Right lobe of liver (tissue), 6 donors: ENCODE data around the gene RAD1. TPM values are rescaled to one million over a fixed set of nuclear protein-coding genes. Genes with fewer than 3 reads are reported as not detected.

Experiments used
- ATAC-seq, 4 donors: fragments of 200-7000 bp; cut with Tn5 transposase; one replicate each; pipeline ENCODE4 v1.9.1; 2020; ENCODE audit warnings: mild to moderate bottlenecking in 4 of 4, moderate library complexity in 4 of 4
- DNase-seq, 3 donors: peaks; one replicate each; pipeline ENCODE4 v3.0.0-alpha.2; 2020
- H3K27ac ChIP-seq, 3 donors: fragments of 200-600 bp; one replicate each; pipeline ENCODE4 v1.8.0; 2022
- H3K27me3 ChIP-seq, 2 donors: fragments of 200-600 bp; one replicate each; pipeline ENCODE4 v1.8.0; 2022
- H3K36me3 ChIP-seq, 4 donors: fragments of 200-600 bp; sonication (generic) in 1 of 4; one replicate each; pipeline versions ENCODE4 v1.5.1 to v1.8.0; 2017 to 2022; ENCODE audit warnings: control low read depth in 1 of 4
- H3K4me1 ChIP-seq, 4 donors: fragments of 200-600 bp; sonication (generic) in 1 of 4; one replicate each; pipeline versions ENCODE4 v1.5.1 to v1.8.0; 2017 to 2022; ENCODE audit warnings: control low read depth in 1 of 4
- H3K4me3 ChIP-seq, 3 donors: fragments of 200-600 bp; one replicate each; pipeline ENCODE4 v1.8.0; 2022
- H3K9me3 ChIP-seq, 4 donors: fragments of 200-600 bp; sonication (generic) in 1 of 4; one replicate each; pipeline versions ENCODE4 v1.5.1 to v1.8.0; 2017 to 2022; ENCODE audit warnings: control low read depth in 1 of 4
- POLR2A ChIP-seq: fragments of 450-650 bp; IDR thresholded peaks from one replicate; pipeline ENCODE4 v1.6.1; 2017; ENCODE audit warnings: antibody characterized with exemption, mild to moderate bottlenecking
- WGBS: methylation state at CpG from one replicate; pipeline ENCODE4 v1.1.6; 2018; ENCODE audit warnings: low coverage, low lambda C conversion rate; ENCODE audit not compliant: insufficient coverage; ENCODE audit errors: missing lambda C conversion rate; 5-methylcytosine and 5-hydroxymethylcytosine counted together
- intact Hi-C, 2 donors: fragments of 100-400 bp; cut with DNase I; formaldehyde crosslinking; loops; one replicate each; pipeline versions ENCODE4 v1.11.2 to v1.14.1; 2022
- total RNA-seq, 6 experiments: library from RNA; depleted of rRNA in 2 of 6; stranded (reverse); fragments of >200 nt in 2 of 6; fragmentation: NEBNext Ultra II Directional in 3 of 6; extraction: Animal tissue kit (Norgen Biotek cat#: 25700) in 3 of 6; gene quantifications; one replicate each; pipeline versions ENCODE4 v1.1.0 to v1.2.4, GENCODE V29; 2016 to 2023
- TF ChIP-seq, protein P1 (sequence below), 4 donors: fragments of 200-600 bp in 3 of 4; fragments of 450-650 bp in 1 of 4; IDR thresholded peaks; one replicate each; pipeline versions ENCODE4 v1.5.1 to v1.8.0; 2016 to 2022; ENCODE audit warnings: antibody characterized with exemption in 4 of 4, mild to moderate bottlenecking in 2 of 4
- donor health status: DM: no; HTN: yes; CAD: no.
- donor health status: DM: no; HTN: no; CAD: no.
- donor health status: DM: no; HTN: no; CAD: no.
- donor health status: DM: no; HTN: yes; CAD: no.
- donor health status: DM: no; HTN: yes; CAD: no.

The RAD1 gene
- total RNA-seq, 6 experiments from 2014 or later, result 4.7 to 9.0 (median 6.2) TPM

DNA sequence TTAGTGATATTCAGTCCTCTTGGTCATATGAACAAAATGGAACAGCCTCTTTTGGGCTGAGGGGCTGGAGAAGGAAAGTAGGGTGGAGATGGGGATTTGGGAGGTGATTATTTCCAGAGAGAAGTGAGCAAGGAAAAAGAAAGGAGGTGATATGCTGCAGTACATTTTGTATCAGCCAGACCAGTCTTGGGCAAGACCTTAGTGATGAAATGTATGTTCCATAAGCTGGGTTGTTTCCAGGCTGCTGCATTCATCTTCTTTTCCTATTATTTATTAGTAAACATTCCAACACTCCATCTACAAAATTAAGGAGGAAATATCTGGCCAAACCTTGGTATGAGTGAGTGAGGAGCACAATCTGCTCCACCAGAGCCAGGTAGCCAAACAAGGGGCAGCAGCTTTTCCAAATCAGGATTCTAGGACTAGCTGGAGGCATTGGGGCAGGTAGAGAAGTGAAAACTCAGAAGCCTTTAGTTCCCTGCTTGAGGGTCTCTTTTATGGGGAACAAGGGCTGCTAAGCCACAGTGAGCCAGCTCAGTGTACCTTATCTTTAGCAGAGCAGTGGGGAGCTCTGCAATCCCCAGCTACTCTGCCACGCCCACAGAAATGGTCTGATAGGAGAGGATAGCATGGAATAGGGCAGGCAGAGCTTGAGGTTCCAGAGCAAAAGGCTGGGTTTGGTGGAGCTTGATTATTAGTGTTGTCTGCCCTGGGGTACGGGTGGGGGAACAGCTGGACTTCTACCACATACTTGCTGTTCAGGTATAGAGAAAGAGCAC is 19.5 kb downstream of the RAD1 start:
- Histone ChIP-seq H3K9me3 (no peaks in the 10 kb centered on the region), H3K27me3 (no peaks in the 10 kb centered on the region), H3K36me3 (no peaks in the 10 kb centered on the region), H3K4me1 (no peaks in the 10 kb centered on the region), H3K27ac (no peak overlapping the region), H3K4me3 (no peak overlapping the region)
- intact Hi-C loops, result loop anchor here in 1 of 2 donors (5.0 kb wide), 1 partner anchor 419 kb away; no protein-coding TSS in a partner anchor
- 83% methylated on average over 1 of the region's 2 CpGs for WGBS
- DNase-seq (no peak), ATAC-seq (no peak)
- TF ChIP-seq, protein P1, sequence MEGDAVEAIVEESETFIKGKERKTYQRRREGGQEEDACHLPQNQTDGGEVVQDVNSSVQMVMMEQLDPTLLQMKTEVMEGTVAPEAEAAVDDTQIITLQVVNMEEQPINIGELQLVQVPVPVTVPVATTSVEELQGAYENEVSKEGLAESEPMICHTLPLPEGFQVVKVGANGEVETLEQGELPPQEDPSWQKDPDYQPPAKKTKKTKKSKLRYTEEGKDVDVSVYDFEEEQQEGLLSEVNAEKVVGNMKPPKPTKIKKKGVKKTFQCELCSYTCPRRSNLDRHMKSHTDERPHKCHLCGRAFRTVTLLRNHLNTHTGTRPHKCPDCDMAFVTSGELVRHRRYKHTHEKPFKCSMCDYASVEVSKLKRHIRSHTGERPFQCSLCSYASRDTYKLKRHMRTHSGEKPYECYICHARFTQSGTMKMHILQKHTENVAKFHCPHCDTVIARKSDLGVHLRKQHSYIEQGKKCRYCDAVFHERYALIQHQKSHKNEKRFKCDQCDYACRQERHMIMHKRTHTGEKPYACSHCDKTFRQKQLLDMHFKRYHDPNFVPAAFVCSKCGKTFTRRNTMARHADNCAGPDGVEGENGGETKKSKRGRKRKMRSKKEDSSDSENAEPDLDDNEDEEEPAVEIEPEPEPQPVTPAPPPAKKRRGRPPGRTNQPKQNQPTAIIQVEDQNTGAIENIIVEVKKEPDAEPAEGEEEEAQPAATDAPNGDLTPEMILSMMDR (IDR thresholded peaks at IDR 0.05), result no peak
- no peak for TF ChIP-seq POLR2A

DNA sequence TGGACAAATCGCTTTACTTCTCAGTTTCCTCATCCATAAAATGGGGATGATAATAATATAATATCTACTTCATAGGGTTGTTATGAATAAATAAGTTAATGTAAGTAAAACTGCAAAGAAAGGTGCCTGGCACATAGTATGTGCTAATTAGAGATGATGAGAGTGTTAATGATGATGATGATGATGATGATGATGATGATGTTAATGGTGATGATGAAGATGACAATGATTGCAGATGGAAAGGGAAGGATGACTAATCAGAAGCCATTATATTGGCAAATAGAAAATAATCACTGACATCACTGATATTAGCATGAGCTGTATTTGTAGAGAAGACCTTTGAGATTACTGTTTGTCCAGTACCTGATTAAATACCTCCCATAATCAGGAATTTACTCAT is 20.6 kb downstream of the RAD1 start:
- no peak overlapping the region for H3K4me3 ChIP-seq
- TF ChIP-seq, protein P1 (IDR thresholded peaks at IDR 0.05), result no peak
- no peak for TF ChIP-seq POLR2A
- no peak for DNase-seq
- WGBS, result 100% methylated on average over 1 of the region's 1 CpG
- ATAC-seq, result no peak
- intact Hi-C loops, result loop anchor here in 1 of 2 donors (5.0 kb wide), 1 partner anchor 417 kb away; no protein-coding TSS in a partner anchor
- no peak overlapping the region for H3K27ac ChIP-seq
- no peaks in the 10 kb centered on the region for H3K36me3 ChIP-seq
- H3K27me3 ChIP-seq, result no peaks in the 10 kb centered on the region
- H3K4me1 ChIP-seq, result no peaks in the 10 kb centered on the region
- no peaks in the 10 kb centered on the region for H3K9me3 ChIP-seq

DNA sequence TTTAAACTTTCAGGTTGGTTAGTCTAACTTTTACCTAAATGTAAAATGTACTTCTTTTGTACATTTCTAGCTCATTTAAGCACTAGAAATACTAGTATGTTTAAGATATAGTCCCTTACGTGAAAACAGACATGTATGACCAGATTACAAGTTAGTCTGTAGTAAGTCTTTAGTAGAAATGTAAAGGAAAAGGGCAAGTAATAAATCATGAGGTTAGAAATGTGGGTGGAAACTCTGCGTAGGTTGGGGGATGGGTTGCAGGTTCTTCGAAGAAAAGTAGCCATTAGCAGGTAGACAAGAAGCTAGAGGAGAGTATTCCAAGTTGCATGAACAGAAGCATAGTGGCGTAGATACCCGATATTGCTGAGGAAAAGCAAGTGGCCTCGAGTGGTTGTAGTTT is 22.9 kb downstream of the RAD1 start:
- no peak for DNase-seq
- intact Hi-C loops, result no loop called here
- Histone ChIP-seq H3K4me1 (no peaks in the 10 kb centered on the region), H3K36me3 (no peaks in the 10 kb centered on the region), H3K27ac (no peak overlapping the region), H3K4me3 (no peak overlapping the region), H3K9me3 (no peaks in the 10 kb centered on the region), H3K27me3 (no peaks in the 10 kb centered on the region)
- no peak for ATAC-seq
- TF ChIP-seq, protein P1 (IDR thresholded peaks at IDR 0.05), result no peak
- no peak for TF ChIP-seq POLR2A
- WGBS, result 88% methylated on average over 6 of the region's 6 CpGs

DNA sequence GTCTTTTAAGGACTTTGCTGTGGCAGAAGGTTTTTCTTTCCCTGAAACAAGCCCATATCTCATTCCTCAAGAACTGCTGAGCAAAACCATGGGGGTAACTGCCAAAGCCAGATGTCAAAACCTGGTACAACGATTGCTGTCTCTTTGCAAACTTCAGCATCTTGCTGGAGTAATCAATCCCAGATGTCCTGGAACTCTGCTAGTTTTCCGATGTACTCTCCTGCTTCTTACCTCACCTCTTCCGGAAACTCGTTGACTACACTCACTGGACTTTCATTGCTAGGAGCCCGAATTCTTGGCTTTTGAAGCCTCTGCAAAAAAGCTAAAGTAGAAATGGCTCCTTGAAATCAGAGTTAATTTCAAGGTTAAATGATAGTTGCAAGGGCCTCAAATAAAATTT is 23.3 kb downstream of the RAD1 start:
- Histone ChIP-seq H3K27me3 (no peaks in the 10 kb centered on the region), H3K36me3 (no peaks in the 10 kb centered on the region), H3K4me1 (no peaks in the 10 kb centered on the region), H3K4me3 (no peak overlapping the region), H3K9me3 (no peaks in the 10 kb centered on the region), H3K27ac (no peak overlapping the region)
- intact Hi-C loops, result no loop called here
- WGBS, result 80% methylated on average over 5 of the region's 5 CpGs
- DNase-seq, result no peak
- no peak for ATAC-seq
- TF ChIP-seq POLR2A, result no peak
- TF ChIP-seq, protein P1 (IDR thresholded peaks at IDR 0.05), result no peak
